NCI-H2196 (cell line): ENCODE measurements around the gene PPOX.

Source experiments
- DNase-seq: peaks from one replicate; lab custom pipeline; 2025; ENCODE audit not compliant: unreplicated experiment; lab: John Stamatoyannopoulos, UW

Gene PPOX

DNA sequence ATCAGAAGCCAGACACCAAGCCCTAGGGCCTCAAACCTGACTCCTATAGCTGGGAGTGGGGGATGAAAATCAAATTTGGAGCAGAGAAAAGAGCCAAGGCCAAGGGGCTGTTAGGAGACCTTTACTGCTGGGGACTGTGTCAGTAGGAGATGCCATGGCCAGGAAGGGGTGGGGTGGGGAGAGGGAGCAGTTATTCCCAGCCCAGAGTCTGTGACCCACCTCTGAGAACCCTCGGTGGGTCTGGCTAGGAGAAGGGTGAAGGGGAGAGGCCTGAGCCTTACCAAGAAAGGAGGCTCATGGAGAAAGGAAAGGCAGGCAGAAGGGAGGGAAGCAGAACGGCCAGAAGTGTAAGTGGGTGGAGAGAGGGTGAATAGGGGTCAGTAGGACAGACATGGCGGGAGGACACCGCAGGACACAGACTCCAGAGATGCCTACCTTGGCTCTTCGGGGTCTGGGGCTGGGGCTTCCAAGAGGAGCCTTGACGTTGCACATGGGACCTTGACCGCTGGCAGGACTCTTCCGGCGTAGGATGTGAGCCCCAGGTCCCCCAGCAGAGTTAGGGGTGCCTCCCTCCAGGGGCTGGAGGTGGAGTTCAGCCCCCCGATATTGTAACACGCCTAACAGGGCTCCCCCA, 31.5 kb downstream of the PPOX start:
- no peak for DNase-seq

DNA sequence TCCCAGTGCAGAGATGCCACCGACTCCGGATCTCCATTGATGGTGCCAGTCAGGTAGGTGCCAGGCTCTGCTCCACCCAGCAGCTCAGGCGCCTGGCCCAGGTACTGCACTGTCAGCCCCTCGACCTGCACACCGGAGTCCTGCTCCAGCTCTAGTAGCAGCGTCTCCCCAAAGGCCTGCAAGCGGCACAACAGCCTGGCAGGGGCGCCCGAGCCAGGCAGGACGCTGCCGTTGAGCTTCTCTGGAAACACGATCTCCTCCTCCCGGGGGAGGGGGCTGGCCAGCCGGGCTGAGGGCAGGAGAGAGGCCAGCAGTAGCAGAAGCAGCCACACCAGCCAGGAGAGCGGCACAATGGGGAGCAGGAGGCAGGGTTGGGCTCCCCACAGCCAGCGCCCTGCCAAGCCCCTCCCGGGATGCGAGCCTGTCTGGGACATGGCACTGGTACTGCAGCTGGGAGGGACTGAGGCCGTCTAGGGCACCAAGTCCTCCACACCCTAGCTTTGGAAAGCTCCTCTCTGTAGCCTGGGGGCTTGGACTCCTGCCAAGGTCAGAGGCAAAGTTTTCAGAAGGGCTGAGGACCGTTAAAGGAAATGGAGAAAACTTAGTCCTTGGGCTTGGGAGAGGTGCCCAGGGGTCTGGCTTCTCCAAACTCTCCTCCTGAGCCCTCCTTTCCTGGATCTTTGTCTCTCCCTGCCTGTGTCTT, 32.1 kb downstream of the PPOX start:
- DNase-seq = peak; percentile 48

GRCh38 chr1:161198897-161199431, 32.7 kb downstream of the PPOX start, which contains the start of gene ADAMTS4:
TSS of gene ADAMTS4 (minus strand) at chr1:161199054. CDS start at chr1:161198627, 427 bp downstream.
- DNase-seq = no peak

DNA sequence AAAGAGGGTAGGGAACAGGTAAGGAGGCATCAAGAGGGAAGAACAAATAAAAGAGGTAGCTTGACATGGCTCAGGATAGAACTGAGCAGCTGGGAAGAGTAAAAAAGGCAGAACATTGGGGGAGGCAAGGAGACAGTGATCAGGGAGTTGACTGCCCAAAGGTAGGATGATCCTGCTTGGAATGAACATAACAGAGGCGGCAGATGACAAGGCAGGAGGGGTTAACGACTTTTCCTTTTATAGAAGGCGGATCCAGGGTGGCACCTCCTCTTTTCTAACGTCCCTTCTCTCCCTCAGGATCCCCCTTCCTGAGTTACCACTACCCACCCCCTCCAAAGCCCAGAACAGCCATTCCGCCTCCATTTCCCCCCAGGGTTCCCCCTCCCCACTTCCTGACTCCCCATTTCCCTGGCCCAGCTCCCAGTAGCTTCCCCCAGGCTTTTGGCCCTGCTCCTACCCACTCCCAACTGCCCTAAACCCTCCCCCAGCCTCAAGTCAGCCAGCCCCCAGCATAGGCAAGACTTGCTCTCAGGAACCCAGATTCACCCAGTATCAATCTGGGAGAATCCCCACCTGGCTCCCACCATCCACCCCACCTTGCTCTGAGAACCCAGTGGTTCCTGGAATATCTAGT, 33.4 kb downstream of the PPOX start:
- DNase-seq = no peak

GRCh38 chr1:161200421-161200991, 34.3 kb downstream of the PPOX start:
- DNase-seq = no peak

DNA sequence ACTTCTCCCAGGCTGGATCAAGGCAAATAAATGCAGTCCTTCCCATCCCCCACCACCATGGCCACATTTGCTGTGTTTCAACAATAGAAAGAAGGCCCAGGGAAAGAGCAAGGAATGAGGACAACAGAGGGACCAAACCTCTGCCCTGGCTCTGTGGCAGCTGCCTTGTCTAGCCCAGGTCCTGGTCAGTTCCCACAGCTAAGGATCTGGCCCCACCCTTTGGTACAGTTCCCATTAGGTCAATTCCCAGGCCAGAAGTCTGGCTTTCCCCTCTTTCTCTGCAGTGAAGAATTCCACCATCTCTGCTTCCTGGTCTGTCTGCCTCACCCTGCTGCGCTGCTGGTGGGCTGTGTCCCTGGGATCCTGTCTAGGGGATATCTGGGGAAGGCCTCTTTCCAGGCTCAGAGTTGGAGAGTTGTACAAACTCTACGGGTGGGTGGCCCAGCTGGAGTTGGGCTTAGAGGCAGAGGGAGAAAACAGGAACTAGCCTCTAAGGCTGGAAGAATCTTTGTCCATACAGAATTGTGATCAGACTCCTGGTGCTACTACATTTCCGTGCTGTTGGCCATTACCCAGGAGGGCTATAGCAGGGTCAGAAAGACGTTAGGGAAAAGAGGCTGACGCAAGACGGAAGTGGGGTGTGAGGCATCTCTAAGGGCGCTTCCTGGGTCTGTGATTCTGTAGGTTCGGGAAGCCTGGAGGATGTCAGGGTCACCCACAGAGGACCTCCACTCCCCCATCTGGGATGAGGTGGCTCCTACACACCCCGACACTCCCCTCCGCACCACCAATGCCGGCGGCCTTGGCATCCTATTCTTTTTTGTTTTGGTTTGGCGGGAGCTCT, 35.0 kb downstream of the PPOX start:
- DNase-seq = no peak

GRCh38 chr1:161201836-161202712, 35.8 kb downstream of the PPOX start, which contains the start of gene NDUFS2:
TSS of gene NDUFS2 (plus strand) at chr1:161202367. CDS start at chr1:161202386, 19 bp downstream.
- DNase-seq = peak; percentile 98

- no peak for DNase-seq
Measured at GRCh38 chr1:161206411-161207140, 40.4 kb downstream of the PPOX start.

- DNase-seq = no peak
Measured at GRCh38 chr1:161207173-161207572, 40.9 kb downstream of the PPOX start.

- DNase-seq = peak; percentile 90
Measured at GRCh38 chr1:161209790-161210409, 43.7 kb downstream of the PPOX start.

GRCh38 chr1:161214369-161214768, 48.1 kb downstream of the PPOX start:
- DNase-seq = no peak

DNA sequence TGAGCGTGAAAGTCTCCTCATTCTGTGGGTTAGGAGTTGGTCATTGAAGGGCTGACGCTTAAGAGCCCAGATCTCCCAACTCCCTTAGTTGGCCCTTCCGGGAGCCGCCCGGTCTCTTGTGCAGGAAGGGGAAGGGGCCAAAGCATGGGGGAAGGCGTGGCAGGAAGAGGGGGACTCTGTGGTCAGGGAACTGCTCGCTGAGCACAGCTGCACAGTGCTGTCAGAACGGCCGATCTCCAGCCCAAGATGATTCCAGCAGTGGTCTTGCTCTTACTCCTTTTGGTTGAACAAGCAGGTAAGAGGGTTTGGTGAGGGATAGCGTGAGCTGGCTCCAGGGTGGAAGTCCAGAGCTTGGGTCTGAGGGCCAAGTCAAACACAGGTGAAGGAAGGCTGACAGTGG, 48.9 kb downstream of the PPOX start, which contains the start of gene FCER1G:
FCER1G (plus strand) TSS at position 220 of the 400 bp plus-strand sequence; CDS start at position 247, 27 bp downstream.
- DNase-seq = no peak

- DNase-seq = no peak
Measured at GRCh38 chr1:161216945-161217712, 50.9 kb downstream of the PPOX start.

GRCh38 chr1:161217831-161218230, 51.6 kb downstream of the PPOX start:
- DNase-seq = no peak

DNA sequence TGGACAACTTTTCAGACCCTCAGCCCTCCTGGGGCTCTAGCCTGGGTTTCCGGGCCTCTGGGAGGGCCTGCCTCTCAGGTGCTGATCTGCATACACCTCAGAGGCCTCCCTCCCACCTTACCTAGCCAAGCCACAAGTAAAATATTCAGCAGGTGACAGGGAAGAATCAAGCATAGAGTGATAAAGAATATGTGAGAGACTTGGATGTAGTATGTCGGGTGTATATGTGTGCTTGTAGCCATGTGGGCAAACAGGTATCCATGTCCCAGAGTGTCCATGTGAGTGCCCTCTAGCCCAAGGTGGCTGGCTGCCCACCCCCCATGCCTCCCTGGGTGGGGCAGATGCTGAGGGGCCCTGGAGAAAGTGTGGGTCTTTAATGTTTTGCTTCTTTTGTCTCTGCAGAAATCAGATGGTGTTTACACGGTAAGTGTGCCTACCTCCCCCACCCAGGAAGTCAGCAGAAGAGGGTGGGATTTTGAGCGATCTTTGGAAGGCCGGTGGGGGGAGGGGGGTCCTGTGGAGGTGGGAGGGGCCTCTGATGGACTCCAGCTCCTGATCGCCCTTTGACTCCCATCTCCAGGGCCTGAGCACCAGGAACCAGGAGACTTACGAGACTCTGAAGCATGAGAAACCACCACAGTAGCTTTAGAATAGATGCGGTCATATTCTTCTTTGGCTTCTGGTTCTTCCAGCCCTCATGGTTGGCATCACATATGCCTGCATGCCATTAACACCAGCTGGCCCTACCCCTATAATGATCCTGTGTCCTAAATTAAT, 52.3 kb downstream of the PPOX start:
- DNase-seq = no peak

DNA sequence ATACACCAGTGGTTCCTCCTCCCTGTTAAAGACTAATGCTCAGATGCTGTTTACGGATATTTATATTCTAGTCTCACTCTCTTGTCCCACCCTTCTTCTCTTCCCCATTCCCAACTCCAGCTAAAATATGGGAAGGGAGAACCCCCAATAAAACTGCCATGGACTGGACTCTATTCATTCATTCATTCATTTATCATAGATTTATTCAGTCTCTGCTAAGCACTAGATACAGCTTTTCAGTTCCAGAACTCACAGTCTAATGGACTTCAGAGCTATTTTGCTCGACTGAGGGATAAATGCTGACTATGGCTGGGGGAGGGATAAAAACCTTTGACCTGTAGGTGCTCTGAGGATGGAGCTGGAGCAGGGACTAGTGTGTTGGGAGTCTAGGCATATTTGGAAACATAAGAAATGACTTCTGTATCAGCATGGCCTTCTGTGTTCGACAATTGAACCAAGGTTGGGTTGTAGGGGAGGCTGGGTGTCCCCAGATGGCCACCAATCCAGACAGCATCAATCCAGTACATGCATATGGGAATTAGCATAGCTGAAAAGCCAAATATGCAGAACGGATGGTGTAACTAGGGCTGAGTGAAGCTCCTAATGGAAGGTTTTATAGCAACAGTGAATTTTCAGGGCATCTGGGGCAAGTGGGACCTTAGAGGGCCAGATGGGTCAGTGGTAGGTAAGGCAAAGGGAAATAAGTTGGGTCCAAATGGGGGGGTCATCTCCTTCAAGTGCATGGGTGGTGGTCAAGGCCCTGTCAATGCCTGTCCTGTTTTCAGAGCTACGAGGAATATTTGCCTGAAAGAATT, 53.1 kb downstream of the PPOX start:
- DNase-seq = no peak
